Body of pancreas (tissue), 4 donors: ENCODE measurements around the gene BRICD5. TPM values are rescaled to one million over a fixed set of nuclear protein-coding genes. Genes with fewer than 3 reads are reported as not detected.

Source experiments
- ATAC-seq: fragments of 150-250 bp; one replicate; pipeline ENCODE4 v1.9.1; 2016
- DNase-seq, 4 donors: peaks; one replicate each; pipeline ENCODE4 v3.0.0-alpha.2; 2019
- H3K27ac ChIP-seq, 4 donors: fragments of 200-600 bp; sonication (generic); 1 replicate in 3 of 4; 2 replicates in 1 of 4; pipeline versions ENCODE4 v1.5.1 to v1.6.1; 2016 to 2019; ENCODE audit warnings: mild to moderate bottlenecking in 1 of 4, mixed read lengths in 1 of 4, moderate library complexity in 1 of 4
- H3K27me3 ChIP-seq, 2 donors: fragments of 200-600 bp; sonication (generic); one replicate each; pipeline ENCODE4 v1.6.0; 2016; ENCODE audit warnings: mild to moderate bottlenecking in 1 of 2
- H3K36me3 ChIP-seq, 2 donors: fragments of 200-600 bp; sonication (generic); replicated peaks in 1 of 2; 2 replicates each; pipeline ENCODE4 v1.5.1; 2016; ENCODE audit warnings: low read depth in 2 of 2; ENCODE audit not compliant: insufficient read depth in 1 of 2
- H3K4me1 ChIP-seq: fragments of 200-600 bp; sonication (generic); one replicate; pipeline ENCODE4 v1.6.0; 2016
- H3K4me3 ChIP-seq, 2 donors: fragments of 200-600 bp; sonication (generic); 1 replicate in 1 of 2; 2 replicates in 1 of 2; pipeline ENCODE4 v1.5.1; 2016 to 2019
- H3K9me3 ChIP-seq, 3 donors: fragments of 200-600 bp; sonication (generic); 1 replicate in 2 of 3; 2 replicates in 1 of 3; pipeline ENCODE4 v1.5.1; 2016
- CTCF ChIP-seq, 7 experiments: fragments of 450-650 bp in 4 of 7; fragments of 200-600 bp in 3 of 7; sonication (generic) in 3 of 7; IDR thresholded peaks; one replicate each; pipeline ENCODE4 v1.5.1; 2016 to 2019; ENCODE audit warnings: antibody characterized with exemption in 7 of 7
- POLR2A ChIP-seq, 3 donors: fragments of 450-650 bp; IDR thresholded peaks; one replicate each; pipeline ENCODE4 v1.6.1; 2016; ENCODE audit warnings: antibody characterized with exemption in 3 of 3, mild to moderate bottlenecking in 2 of 3
- WGBS, 2 donors: methylation state at CpG; one replicate each; pipeline ENCODE4 v1.1.5; 2017; 5-methylcytosine and 5-hydroxymethylcytosine counted together
- intact Hi-C: fragments of 100-400 bp; cut with DNase I; formaldehyde crosslinking; loops from one replicate; pipeline ENCODE4 v1.15.1; 2023
- total RNA-seq, 2 donors: library from RNA; depleted of rRNA; stranded (reverse); fragments of >200 nt; gene quantifications; one replicate each; pipeline ENCODE4 v1.1.0, GENCODE V29; 2016

Gene BRICD5
- total RNA-seq, 2 donors from 2014 or later: 1.8 to 3.3 TPM

GRCh38 chr16:2253293-2253692 lies 42.6 kb upstream of the BRICD5 start:
- intact Hi-C loops: no loop called here
- no peak for DNase-seq

GRCh38 chr16:2252806-2253148 lies 42.1 kb upstream of the BRICD5 start:
- Histone ChIP-seq H3K9me3 (no peaks in the 10 kb centered on the region), H3K27ac (peak overlapping the region in 3 of 4 donors; percentile 86 to 94 (median 92)), H3K27me3 (no peaks in the 10 kb centered on the region), H3K36me3 (peaks cover 8 to 26% of the 10 kb centered on the region in 2 donors), H3K4me1 (peaks cover 23% of the 10 kb centered on the region), H3K4me3 (no peak overlapping the region)
- ATAC-seq (no peak), DNase-seq (no peak)
- WGBS, 2 donors: 95 to 97% methylated on average over 7 of the region's 7 CpGs
- intact Hi-C loops: no loop called here
- TF ChIP-seq CTCF (IDR thresholded peaks at IDR 0.05) (no peak), POLR2A (IDR thresholded peaks at IDR 0.05) (no peak)

More at GRCh38 chr16:2253293-2253692, 42.6 kb upstream of the BRICD5 start:
- peaks cover 8 to 28% of the 10 kb centered on the region in 2 donors for H3K36me3 ChIP-seq
- no peak for ATAC-seq
- peaks cover 23% of the 10 kb centered on the region for H3K4me1 ChIP-seq
- H3K4me3 ChIP-seq: no peak overlapping the region
- no peaks in the 10 kb centered on the region for H3K9me3 ChIP-seq
- no peaks in the 10 kb centered on the region for H3K27me3 ChIP-seq
- 87 to 91% methylated on average over 9 to 11 of the region's 11 CpGs for whole genome bisulfite sequencing, 2 donors
- TF ChIP-seq POLR2A (IDR thresholded peaks at IDR 0.05): no peak
- no peak for TF ChIP-seq CTCF (IDR thresholded peaks at IDR 0.05)
- no peak overlapping the region for H3K27ac ChIP-seq

DNA sequence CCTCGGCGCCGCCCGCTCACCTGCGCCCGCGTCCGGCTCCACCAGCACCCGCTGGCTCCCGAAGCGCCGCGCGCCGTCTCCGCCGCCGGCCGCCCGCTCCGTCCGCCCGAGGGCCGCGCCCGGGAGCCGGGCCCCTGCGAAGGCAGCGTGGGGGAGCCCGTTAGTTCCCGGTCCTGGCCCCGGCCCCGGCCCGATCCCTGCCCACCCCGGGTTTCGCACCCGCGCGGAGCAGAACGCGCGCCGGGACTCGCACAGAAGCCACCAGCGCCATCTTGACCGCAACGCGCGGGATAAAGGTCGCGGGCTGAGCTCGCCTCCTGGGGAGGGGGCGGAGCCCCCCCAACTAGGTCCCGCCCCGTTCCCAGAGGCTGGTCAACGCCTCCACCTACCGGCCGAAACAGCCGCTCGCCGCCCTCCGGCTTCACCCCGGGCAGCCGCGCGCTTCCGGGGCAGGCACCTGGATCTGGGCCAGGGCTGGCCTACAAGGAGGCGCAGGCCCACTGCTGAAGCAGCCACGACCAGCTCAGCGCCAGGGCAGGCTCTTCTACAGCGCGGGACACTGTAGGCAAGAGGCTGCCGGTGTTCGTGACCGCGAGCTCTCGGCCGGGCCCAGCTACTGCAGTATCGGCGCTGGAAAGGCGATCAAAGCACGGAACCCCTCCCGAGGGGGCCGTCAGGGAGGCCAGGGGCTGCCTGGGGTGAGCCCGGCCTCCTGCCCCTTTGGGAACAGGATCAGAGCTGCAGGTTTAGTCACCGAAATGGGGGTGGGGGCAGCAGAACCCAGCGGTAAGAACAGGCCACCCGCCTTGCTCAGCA lies 40.8 kb upstream of the BRICD5 start, which contains the start of gene ECI1:
TSS of gene ECI1 (minus strand) at position 292 of the 816 bp plus-strand sequence. CDS start at position 271, 21 bp downstream.
- intact Hi-C loops: no loop called here
- 1% methylated on average over 50 of the region's 88 CpGs; no CpG with 5 or more reads in 1 of the 2 donors for WGBS, 2 donors
- peaks cover 8 to 20% of the 10 kb centered on the region in 2 donors for H3K36me3 ChIP-seq
- TF ChIP-seq POLR2A (IDR thresholded peaks at IDR 0.05): peak; percentile 87 to 91 (median 88)
- TF ChIP-seq CTCF (IDR thresholded peaks at IDR 0.05): peak; percentile 55 to 97 (median 90)
- no peaks in the 10 kb centered on the region for H3K9me3 ChIP-seq
- peaks cover 23% of the 10 kb centered on the region for H3K4me1 ChIP-seq
- peak within 1 kb of the TSS; percentile 33 to 44 for H3K4me3 ChIP-seq
- DNase-seq (peak; percentile 96 to 98 (median 98)), ATAC-seq (peak; percentile 98)
- no peaks in the 10 kb centered on the region for H3K27me3 ChIP-seq
- peak within 1 kb of the TSS; percentile 86 to 94 (median 90) for H3K27ac ChIP-seq

DNA sequence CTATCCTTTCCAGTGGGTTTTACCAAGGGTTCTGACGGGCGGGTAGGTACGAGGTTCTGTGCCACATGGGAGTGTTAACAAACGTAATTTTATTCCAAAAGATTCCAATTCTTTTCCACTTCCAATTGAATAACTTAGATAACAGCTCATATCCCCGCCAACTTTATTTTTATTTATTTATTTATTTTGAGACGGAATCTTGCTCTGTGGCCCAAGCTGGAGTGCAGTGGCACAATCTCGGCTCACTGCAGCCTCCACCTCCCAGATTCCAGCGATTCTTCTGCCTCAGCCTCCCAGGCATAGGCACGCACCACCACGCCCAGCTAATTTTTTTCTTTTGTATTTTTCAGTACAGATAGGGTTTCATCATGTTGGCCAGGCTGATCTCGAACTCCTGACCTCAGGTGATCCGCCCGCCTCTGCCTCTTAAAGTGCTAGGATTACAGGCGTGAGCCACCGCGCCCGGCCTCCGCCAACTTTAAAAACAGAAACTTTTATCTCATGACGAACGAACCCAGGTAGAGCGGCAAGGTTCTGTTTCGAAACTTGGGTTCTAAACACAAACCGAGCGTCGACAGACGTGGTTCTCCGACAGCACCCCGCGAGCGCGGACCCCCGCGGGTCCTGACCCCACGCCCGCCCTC lies 40.1 kb upstream of the BRICD5 start:
- intact Hi-C loops: no loop called here

More for the DNA sequence above, 40.1 kb upstream of the BRICD5 start:
- TF ChIP-seq POLR2A (IDR thresholded peaks at IDR 0.05) (no peak), CTCF (IDR thresholded peaks at IDR 0.05) (no peak)
- DNase-seq (peak; percentile 56 to 74 (median 65)), ATAC-seq (peak; percentile 33)
- WGBS, 2 donors: 4 to 5% methylated on average over 18 to 35 of the region's 35 CpGs
- H3K4me1 ChIP-seq: peaks cover 23% of the 10 kb centered on the region
- peak overlapping the region; percentile 86 to 94 (median 90) for H3K27ac ChIP-seq
- no peaks in the 10 kb centered on the region for H3K9me3 ChIP-seq
- peaks cover 8 to 22% of the 10 kb centered on the region in 2 donors for H3K36me3 ChIP-seq
- H3K27me3 ChIP-seq: no peaks in the 10 kb centered on the region
- H3K4me3 ChIP-seq: peak overlapping the region; percentile 33 to 44
